Measurements from ENCODE around the gene ITPRIP.

The ITPRIP gene

DNA sequence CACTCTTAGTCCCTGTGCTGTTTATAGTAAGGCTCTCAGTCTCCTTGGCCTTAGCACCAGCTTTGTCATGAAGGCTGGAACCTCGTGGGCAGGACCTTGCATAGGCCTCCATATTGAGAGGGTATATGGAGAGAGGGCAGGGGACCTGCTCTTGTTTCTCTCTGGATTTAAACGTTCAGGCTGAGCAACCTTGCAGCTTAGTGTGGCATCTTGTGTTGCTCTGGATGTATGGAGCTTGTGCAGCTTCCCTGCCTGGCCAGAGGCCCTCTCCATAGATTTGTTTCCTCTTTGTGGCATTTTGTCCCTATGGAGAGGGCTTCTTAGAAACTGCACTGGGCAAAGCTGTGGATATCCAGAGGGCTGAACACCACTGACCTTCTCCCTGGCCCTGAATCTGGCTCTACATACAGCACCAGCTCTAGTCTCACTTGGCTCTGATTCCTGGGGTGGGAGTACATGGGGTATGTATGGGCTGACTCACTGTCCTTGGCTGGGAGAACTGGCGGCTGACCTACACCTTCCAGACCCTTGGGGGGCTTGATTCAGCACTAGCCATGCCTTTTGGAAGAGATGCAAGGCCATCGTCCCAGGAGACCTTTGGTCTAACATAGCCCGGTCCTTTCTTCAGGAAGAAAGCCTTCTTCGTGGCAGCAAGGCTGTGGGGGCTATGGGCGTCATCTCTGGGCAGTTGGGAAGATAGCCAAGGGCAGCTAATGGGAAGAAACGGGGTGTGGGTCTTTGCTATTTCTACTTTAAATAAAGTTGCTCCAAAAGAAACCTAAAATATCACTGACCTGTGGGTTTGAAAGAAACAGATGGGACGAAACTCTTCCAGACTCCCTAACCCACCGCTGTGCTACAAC, 30.5 kb downstream of the ITPRIP start:
- no peak for DNase-seq (ENCODE audit: low spot score)

- no peak for DNase-seq (ENCODE audit: low spot score)
Measured at GRCh38 chr10:104306897-104307296, 31.4 kb downstream of the ITPRIP start.

GRCh38 chr10:104304927-104305326, 33.3 kb downstream of the ITPRIP start:
- DNase-seq (ENCODE audit: low spot score) = no peak

GRCh38 chr10:104304356-104304745, 33.9 kb downstream of the ITPRIP start:
- no peak for DNase-seq (ENCODE audit: low spot score)

DNA sequence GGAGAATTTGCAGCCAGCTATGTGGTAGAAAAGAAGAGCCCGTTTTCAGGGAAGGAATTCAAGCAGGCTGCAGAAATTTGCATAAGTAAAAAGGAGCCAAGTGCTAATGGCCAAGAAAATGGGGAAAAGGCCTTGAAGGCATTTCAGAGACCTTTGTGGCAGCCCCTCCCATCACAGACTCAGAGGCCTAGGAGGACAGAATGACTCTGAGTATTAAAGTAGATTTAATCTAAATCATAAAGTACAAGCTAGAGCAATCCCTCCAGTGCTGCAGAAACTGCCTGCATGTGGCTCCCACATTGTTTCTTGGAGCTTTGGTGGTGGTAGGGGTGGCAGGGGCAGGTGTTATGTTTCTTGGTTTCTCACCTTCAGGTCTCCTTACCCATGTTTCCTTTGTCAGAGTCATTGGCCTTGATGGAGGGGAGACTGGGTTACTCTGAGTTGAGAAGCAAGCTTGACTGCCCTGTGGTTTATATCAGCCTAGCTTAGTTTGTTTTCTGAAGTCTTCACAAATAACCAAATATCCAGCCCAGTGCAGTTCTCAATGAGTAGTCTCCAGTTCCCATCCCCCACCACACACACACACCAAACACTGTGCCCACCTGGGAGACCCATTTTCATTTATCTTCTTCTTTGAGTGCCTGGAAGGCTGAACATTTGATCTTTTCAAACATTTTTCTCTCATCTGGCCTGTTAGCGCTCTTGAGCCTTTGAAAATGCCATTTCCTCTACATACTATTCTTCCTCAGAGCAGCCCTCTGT, 34.5 kb downstream of the ITPRIP start:
- DNase-seq (ENCODE audit: low spot score) = no peak

DNA sequence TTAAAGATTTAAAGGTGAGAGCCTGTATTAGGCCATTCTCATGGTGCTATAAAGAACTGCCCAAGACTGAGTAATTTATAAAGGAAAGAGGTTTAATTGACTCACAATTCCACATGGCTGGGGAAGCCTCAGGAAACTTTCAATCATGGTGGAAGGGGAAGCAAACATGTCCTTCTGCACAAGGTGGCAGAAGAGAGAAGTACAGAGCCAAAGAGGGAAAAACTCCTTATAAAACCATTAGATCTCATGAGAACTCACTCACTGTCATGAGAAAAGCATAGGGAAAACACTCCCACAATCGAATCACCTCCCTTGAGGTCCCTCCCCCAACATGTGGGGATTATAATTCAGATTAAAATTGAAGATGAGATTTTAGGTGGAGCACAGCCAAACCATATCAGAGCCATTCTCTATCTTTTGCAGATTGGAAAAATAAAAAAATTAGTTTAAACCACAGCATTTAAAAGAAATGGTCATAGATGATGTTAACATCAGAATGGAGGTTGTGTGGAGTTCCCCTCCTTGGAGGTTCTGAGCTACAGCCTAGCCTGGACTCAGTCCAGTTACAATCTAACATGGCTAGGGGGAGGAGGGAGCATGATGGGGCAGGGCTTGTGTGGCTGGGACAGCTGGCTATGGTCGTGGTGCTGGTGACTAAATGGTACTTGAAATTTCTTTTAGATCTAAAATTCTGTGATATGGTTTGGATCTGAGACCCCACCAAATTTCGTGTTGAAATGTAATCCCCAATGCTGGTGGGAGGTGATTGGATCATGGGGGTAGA, 36.2 kb downstream of the ITPRIP start:
- DNase-seq (ENCODE audit: low spot score) = no peak

DNA sequence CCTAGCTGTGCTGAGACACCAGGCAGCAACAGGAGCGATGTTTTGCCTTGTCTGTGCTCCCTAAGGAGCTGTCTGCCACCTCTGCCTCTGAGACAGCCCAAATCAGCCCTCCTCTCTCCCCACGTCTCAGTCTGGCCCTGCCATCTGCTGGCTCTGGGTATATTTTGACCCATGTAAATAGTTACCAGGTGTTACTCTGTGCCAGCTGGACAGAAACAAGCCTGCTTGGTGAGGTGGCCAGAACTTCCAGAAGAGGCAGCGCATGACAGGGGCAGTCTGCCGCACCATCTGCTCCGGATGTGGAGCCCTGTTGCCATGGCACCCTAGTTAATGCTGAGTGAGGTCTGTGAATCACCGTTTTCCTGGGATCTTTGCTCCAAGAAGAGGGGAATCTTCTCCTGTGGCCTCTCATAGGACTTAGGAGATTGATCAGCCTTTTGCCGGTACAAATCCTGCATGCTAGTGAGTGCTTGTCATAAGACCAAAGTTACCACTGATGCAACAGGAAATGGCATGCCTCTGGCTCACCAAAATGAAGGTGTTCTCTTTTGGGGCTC, 37.5 kb downstream of the ITPRIP start:
- no peak for DNase-seq (ENCODE audit: low spot score)

DNA sequence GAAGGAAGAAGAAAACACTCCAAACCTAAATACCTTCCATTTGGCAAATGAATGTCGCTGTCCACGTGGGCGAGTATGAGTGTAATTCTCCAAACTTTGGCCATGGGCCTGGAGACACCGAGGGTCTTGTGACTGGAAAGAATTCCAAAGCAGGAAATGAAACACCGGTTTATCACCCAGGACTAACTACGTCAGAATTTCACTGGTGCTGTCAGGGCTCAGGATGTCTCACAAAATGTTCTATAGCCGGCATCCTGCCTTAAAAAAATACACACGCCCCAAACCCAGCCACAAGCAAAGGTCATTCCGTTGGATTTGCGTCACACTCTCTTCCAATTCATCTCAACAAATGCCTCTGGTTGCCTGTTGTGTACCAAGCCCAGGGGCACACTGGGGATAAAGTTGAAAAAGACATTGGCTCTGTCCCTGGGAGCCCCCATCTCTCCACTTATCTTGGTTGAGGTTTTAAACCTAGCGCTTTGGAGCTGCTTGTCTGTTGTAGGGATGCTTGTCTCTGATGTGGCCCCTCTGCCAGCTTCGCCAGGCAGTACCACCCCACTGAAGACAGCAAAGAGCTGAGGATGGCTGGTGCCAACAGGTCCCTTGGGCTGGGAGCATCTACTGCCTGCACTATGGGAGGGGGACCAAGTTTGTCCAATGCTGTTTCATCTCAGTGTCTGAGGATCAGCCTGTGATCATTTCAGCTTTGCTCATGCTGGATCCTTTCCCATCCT, 38.1 kb downstream of the ITPRIP start:
- no peak for DNase-seq (ENCODE audit: low spot score)

DNA sequence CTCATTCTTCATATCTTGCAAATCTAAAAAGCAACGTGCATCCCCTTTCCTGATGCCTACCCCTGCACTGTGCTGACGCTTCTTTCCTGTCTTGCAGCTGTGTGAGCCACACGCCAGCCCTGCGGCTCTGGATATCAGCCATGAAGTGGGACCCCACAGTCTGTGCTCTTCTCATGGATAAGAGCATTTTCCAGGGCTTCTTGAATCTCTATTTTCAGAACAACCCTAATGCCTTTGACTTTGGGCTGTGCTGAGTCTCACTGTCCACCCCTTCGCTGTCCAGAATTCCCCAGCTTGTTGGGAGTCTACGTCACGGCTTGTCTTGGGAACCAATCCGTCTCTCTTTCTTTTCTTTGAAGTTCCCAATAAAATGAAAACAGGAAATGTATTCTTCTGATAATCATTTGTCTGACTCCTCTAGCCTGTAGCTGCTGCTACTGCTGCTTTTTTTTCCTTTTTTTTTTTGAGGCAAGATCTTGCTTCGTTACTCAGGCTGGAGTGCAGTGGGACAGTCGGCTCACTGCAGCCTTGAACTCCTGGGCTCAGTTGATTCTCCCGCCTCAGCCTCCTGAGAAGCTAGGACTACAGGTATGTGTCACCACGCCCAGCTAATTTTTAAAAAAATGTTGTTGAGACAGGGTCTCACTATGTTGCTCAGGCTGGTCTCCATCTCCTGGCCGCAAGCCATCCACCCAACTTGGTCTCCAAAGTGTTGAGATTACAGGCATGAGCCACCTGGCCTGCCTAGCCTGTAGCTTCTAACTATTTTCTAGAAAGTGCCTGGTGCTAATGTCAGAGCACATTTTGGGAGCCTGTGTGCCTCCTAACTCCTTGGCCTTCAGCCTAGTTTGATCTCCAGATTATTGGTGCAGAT, 39.0 kb downstream of the ITPRIP start:
- DNase-seq (ENCODE audit: low spot score) = no peak

DNA sequence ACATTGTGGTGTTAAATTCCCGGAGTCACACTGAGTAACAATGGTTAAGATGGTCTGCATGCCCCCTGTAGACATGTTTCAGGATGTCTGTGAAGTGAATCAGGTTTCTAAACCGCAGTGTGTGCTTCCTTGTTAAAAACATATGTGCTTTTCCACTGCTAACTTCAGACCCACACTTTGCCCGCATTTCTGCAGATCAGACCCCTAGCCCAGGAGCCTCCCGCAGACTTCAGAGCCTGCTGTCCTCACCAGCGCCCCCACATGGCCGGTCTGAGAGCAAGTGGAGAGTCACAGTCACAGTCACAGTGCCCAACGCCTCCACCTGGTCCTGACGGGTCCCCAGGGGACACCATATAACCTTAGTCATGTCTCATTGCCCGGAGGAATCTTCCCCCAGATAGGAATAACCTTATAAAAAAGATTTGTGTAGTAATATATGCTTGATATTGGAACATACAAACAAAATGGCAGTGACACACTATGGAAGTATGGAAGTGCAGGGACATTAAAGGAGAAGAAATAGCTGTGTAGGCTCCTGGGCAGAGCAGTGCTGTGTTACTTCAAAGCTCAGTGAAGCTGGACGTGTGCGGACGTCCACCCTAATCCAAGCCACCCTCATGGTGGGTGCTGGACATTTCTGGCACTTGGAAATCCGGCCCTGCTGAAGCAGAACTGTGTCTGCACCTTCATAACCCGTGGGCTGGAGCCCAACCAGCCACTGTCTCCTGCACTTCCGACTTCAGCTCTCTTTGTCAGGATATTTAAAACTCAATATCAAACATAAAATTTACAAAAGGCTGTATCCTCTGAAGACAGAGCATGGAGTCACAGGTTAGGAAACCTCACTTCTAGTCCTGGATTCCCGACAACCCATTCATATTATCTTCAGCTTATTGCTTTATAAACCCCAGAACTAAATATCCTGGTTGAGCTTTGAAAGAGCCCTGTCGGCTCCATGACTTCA, 40.3 kb downstream of the ITPRIP start:
- DNase-seq (ENCODE audit: low spot score) = peak; percentile 77

DNA sequence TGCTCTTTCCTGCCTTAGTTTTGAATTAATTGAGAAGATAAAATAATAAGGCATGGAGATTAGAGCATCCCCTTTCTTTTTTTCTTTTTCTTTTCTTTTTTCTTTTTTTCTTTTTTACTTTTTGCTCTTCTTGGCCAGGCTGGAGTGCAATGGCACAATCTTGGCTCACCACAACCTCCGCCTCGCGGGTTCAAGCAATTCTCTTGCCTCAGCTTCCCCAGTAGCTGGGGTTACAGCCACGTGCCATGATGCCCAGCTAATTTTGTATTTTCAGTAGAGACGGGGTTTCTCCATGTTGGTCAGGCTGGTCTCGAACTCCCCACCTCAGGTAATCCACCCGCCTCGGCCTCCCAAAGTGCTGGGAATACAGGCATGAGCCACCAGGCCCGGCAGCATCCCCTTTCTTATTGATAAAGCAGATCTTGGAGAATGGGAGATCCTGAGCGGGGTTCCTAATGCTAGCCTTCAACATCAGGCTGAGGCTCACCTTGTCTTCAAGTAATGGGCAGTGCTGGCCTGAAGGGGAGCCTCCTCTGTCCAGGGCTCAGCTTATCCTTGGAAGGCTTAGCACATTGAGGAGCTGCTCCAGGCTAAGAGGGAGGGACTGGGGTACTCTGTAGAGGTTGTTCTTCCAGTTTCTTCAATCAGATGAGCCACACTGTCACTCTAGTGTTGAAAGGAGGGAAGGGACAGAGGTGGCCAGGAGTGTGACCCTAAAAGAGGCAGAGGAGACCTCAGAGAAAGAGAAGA, 41.4 kb downstream of the ITPRIP start:
- DNase-seq (ENCODE audit: low spot score) = no peak

DNA sequence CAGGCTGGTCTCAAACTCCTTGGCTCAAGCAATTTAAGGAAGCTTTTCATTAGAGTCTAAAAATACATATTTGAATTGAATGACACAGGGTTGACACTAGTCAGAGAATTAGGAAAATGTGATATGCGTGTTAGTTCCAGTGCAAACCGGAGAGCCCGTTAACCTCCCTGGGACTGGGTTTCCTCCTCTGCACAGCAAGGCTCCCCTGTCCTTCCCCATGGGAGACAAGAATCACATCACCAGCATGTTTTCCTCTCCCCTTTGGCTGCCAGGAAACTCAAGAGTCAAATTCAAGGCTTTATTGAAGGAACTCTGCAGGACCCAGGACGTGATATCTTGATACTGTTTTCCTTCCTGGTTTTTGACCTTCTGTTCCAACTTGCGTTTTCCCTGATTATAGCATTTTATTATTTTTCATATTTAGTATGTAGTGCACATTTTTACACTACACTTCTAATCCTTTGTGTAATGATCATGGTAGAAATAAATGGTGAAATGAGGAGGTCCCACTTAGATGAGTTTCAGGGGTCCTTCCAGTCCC, 44.4 kb downstream of the ITPRIP start:
- DNase-seq (ENCODE audit: low spot score) = no peak

- no peak for DNase-seq (ENCODE audit: low spot score)
Measured at GRCh38 chr10:104293011-104293410, 45.3 kb downstream of the ITPRIP start.

- peak; percentile 91 for DNase-seq (ENCODE audit: low spot score)
Measured at GRCh38 chr10:104291439-104291951, 46.8 kb downstream of the ITPRIP start.

- DNase-seq (ENCODE audit: low spot score) = no peak
Measured at GRCh38 chr10:104288355-104288754, 49.9 kb downstream of the ITPRIP start.

DNA sequence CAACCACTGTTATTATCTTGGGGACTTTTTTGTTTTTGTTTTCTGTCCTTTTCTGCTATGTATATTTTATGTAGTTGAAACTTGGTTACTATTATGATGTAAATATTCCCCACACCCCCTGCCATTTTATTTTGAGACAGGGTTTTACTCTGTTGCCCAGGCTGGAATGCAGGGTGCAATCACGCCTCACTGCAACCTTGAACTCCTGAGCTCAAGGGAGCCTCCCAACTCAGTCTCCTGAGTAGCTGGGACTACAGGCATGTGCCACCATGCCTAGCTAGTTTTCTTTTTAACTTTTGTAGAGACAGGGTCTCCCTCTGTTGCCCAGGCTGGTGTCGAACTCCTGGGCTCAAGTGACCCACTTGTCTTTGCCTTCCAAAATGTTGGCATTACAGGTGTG, 51.3 kb downstream of the ITPRIP start:
- DNase-seq (ENCODE audit: low spot score) = no peak

DNA sequence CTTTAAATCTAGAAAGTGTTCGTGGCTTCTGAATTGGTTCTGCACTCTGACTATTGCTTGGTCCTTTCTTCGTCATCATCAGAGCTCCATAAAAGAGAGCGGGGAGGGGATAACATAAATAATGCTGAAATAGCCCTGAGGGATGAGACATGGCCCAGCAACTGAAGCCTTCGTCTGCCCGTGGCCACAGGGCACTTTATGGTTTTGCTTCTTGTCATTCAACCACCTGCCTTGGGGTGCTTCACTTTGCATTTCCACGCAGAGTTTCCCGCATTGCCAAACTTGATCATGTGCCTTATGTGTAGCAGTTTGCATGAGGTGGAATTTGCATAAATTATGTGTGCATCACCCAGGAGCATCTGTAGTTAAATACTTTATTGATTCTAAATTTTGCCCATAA, 53.4 kb downstream of the ITPRIP start:
- no peak for DNase-seq (ENCODE audit: low spot score)

DNA sequence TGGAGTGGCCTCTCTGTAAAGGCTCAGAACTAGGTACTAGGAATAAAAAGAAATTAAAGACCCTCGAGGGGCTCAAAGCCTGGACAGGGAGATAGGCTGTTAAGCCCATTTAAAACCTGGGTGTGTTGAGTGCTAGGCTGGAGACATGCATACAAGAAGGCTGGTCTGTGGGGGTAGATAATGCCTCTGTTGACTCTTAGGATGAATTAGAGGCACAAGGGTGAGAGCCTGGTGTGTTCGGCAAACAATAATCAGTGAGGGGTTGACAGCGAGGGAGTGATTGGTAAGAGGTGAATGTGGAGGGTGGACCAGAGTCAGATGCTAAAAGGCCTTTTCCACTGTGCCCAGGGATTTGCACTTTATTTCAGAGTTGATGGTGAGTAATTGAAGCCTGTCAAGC, 56.6 kb downstream of the ITPRIP start:
- DNase-seq (ENCODE audit: low spot score) = no peak

All from ecto neural progenitor cell (in vitro differentiated cells).